Testis (tissue), 2 donors: ENCODE data around the gene FIGNL1.

Source experiments
- CTCF ChIP-seq, 3 experiments: fragments of 450-650 bp in 2 of 3; fragments of 200-600 bp in 1 of 3; sonication (generic) in 1 of 3; IDR thresholded peaks; one replicate each; pipeline ENCODE4 v1.5.1; 2016 to 2019; ENCODE audit warnings: antibody characterized with exemption in 3 of 3, mild to moderate bottlenecking in 2 of 3, moderate library complexity in 1 of 3
- POLR2A ChIP-seq: fragments of 450-650 bp; IDR thresholded peaks from one replicate; pipeline ENCODE4 v1.6.1; 2017; ENCODE audit warnings: antibody characterized with exemption, mild to moderate bottlenecking, moderate library complexity

DNA sequence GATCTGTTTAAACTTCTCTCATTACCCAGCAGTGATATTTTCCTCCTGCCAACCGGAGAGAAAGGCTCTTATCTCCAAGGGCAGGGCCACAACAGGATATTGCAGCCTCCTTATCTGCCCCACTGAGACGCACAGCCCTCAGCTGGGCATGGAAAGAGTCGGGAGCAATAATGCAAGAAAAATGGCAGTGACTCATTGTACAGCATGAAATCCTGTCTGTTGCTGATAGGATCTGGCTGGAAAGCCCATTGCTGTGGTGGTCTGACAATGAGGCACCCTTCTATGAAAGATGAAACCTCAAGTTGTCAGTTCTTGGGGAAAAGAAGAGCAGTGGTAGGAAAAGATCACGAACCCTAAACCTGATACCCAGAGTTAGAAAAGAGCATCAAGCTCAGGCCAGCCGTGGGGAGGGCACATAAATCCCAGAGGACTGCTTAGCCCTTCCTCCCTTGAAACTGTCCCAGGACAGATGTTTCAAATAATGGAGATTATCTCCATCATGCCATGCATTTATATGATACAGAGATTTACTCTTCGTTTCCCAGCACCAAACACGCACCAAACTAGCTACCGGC lies 47.0 kb upstream of the FIGNL1 start:
- TF ChIP-seq POLR2A, result no peak
- no peak for TF ChIP-seq CTCF (IDR thresholded peaks at IDR 0.05)
